DMS153 treated with DMSO at 0.1 percent for 48 hours (cell line): ENCODE data around the gene KLF9.

Experiments
- DNase-seq: peaks from one replicate; lab custom pipeline; 2025; ENCODE audit not compliant: unreplicated experiment; lab: John Stamatoyannopoulos, UW

The KLF9 gene

DNA sequence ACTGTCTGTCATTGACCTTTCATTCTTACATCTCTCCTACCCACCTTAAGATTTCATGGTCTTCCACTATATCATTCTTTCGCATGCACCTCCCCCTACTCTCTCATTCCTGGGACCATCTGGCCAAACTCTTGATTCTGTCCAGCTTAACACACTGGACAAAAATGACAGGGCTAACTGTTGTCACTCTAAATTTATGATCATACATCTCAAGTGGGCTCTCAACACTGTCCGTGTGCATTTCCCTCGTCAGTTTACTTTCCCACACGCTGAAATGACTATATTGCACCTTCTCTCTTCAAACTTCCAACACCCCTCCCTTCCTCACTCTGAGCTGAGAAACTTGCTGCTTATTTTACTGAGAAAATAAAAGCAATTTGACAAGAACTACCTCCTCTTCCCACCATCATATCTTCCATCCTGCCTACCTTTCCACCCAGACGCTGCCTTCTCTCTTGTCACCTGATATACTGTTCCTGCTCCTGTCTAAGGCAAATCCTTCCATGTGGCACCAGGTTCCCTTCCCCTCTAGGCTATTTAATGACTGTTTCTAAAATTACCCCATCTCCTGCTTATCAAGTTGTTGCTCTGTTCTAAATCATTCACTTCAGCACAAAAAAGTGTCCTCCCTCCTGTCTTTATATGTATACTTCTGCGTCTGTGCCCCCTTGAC lies 8.1 kb upstream of the KLF9 start:
- no peak for DNase-seq

DNA sequence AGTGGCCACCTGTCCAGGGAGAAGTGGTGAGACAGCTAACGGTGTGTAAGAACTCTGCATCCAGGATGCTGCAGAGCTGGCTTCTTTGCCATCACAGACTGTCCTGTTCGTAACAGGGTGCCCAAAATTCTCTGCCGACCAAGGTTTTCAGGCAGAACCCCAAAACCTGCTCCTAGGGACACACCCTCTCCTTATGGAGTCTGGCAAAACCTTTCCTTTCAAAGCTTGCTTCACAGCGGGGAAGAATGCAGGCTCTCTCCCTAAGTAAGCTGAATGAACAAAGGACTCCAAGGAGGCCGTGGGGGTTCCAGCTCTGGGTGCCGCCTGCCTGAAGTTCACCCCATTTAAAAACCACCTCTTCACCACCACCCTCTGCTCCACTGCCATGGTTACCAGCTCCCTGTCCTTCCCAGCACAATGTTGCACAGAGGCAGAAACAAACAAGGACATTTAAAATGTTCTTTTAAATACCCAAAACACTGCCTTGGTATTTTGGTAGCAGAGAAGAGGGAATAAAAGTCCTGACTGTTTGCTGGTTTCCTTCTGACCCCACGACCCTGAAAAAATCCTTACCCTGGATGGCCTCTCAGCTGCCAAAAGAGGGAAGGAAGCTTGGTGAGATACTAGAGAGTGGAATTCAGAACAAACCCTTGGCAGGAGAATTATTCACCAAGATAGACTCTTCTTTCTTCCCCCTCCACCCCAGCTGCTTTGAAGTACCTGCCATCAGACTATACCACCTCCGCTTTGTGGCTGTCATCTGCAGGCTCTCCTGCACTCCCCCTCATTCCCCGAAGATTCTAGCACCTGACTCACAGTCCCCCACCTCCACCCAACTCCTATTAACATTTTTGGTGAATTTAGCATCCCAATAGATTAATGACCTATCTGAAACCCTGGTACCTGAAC lies 7.1 kb upstream of the KLF9 start:
- no peak for DNase-seq

DNA sequence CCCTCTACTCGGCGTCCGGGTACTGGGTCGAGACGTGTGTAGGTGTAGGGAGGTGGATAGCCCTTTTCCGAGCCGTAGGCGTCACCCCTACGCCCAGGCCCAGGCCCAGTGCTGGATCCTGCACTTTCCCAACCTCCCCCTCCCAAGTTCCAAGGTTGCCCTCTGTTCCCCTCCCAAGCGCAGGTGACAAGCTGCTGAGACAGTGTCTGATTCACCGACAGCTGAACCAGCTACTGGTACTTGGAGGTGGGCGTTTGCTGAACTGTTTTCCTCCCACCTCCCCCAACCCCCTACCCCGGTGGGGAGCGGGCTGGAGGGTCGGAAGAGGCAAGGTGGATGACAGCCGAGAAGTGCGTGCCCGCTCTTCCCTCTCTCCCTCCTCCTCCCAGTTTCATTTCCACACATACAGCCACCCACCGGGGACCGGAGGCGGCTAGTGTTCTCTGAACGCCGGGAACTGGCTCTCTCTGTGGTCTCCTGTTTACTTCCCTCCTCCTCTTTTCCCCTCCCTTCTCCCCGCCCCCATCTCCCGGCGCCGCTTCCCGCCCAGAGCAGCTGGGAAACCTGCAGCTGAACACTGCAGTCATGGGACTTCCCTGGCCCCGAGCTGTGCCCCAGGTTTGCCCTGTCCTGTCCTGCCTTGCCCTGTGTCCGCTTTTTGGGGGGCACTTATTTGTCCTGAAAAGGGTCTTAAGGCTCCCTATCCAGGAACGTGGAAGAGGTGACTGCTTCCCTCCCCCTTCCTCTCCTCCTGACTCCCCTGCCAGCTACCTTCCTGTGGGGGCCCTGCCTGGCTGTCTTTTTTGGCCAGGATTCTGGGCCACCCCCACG lies 6.2 kb upstream of the KLF9 start:
- DNase-seq = peak; percentile 80

DNA sequence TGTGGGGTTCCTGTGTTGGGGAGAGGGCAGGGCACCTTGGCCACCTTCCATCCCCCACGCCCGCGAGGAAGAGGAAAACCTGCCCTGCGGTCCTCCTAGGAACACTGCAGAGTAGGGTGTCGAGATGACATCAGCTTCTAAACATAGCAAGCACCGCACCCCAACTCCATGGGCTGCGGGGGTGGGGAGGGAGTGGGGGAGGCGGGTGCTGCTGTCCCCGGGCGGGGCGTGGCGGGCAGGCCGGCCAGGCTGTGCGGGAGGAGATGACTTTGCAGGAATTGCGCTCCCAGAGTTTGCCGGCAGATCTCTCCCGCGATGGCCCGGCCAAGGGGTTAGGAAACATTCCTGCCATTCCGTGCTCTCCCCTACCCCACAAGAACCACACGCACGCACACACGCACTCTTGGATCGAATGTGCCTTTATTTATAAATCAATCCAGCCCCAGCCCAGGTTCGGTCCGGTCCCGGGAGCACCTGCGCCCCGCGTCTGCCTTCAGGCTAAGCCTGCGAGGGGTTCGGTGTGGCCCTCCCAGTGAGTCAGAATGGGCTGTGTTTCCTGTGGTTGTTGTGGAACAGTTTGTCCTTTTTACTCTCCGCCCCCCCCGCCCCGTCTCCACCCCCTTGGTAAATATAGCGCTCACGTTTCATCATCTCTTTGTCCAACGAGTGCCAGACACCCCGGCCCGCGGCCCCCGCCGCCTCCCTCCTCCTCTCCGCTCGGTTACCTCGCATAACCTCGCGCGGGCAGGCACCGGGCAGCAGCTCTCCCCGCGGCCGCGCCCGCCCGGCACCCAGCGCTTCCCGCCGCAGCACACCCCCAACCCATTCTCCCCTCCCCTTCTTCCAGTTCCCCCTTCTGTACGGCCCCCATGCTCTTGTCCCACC lies 5.3 kb upstream of the KLF9 start:
- peak; percentile 86 for DNase-seq

DNA sequence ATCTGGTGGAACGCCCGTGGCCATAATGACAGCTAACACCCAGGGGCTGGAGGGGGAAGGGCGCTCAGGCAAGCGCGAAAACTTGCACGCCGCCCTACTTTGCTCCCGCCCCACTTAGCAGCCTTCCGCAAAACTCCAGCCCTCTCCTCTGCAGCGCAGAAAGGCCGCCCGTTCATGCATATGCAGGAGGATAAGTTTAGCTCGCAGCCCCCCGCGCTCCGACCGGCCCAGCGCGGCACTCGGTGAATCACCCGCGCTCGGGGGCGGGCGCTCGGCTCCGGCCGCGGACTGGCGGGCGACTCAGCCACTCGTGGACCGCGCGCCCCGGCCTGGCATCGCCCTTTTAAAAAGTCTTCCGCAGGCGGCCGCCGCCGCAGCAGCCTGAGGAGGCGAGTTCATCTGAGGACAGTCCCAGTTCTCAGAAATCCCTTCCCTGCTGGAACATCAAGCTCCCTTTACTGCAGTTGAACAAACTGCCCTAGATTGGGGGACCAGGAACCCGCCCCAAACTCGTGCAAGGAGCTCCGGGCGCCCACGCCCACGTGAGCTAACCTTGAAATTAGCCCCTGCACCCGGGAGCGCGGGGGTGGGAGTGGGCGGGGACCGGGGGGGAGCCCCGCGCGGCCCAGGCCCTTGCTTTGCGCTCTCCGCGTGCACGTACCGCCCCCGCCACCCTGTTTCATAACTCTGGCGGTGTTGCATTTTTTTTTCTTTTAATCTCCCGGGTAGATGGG lies 4.5 kb upstream of the KLF9 start:
- peak; percentile 91 for DNase-seq

DNA sequence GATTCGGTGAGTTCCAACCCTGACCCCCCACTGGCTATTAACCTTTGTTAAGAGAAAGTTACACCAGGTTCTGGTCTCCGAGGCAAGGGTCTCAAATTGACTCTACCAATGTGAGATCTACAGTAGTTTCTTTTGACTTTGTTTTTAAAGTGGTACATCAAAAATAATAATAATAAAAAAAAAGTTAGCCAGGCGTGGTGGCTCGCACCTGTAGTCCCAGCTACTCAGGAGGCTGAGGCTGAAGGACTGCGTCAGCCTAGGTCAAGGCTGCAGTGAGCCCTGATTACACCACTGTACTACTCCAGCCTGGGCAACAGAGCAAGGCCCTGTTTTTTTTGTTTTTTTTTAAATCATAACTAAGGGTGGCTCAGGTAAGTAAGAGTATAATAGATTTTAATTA lies 1.0 kb upstream of the KLF9 start:
- no peak for DNase-seq

DNA sequence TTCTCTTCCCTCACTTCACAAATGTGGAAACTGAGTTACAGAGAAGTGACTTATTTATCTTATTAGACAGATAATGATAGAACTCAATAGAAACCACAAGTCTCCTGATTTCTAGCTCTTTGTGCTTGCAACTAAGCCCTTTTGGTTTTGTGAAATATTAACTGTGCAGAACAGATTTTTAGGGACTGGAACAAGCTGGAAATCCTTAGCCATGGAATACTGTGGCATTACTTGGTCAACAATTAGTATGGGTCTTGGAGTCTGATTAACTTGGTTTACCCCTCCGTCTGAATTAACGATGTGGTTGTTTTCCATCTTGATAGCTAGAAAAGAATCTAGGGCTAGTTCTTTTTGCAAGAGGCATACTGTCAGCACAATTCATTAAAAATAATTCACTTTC lies 584 bp upstream of the KLF9 start:
- no peak for DNase-seq

DNA sequence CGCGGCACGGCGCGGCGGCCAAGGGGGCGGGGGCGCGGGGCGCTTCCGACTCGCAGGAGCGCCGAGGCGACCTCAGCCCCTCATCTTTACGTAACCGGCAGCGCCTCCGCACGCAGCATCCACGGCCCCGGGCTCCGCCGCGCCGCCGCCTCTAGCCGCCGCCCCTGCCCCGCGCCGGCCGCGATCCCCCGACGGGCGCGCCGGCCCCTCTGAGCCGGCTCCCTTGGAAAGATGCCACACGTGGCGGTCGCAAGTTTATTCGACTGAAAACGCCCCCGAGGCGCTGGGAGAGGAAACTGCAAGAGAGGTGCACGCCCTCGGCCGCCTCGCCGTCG lies 1.0 kb downstream of the KLF9 start:
- DNase-seq = peak; percentile 28

DNA sequence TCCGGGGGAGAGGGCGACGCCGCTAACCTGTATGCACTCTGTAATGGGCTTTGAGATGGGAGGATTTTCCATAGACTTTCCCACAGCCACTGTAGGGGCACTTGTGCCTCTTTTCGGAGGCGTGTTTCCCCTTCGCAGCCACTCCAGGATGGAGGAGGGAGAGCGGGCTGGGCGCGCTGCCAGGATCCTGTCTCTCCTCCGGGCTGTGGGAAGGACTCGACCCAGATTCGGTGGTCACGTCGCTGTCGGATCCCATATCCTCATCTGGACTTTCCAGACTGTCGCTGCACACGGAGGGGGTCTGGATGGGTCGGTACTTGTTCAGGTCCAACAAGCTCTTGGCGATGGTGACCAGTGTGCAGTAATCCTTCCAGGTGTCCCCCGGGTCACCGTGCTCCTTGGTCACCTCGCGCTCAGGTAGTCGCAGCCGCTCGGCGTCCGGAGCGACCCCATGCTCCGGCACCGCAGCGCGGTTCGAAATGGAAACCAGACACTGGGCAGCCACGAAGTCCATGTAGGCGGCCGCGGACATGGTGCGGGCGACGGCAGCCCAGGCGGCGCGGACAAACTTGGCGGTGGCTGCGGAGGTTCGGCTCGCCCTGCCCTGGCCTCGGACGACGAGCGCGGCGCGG lies 1.5 kb downstream of the KLF9 start:
- peak; percentile 36 for DNase-seq

DNA sequence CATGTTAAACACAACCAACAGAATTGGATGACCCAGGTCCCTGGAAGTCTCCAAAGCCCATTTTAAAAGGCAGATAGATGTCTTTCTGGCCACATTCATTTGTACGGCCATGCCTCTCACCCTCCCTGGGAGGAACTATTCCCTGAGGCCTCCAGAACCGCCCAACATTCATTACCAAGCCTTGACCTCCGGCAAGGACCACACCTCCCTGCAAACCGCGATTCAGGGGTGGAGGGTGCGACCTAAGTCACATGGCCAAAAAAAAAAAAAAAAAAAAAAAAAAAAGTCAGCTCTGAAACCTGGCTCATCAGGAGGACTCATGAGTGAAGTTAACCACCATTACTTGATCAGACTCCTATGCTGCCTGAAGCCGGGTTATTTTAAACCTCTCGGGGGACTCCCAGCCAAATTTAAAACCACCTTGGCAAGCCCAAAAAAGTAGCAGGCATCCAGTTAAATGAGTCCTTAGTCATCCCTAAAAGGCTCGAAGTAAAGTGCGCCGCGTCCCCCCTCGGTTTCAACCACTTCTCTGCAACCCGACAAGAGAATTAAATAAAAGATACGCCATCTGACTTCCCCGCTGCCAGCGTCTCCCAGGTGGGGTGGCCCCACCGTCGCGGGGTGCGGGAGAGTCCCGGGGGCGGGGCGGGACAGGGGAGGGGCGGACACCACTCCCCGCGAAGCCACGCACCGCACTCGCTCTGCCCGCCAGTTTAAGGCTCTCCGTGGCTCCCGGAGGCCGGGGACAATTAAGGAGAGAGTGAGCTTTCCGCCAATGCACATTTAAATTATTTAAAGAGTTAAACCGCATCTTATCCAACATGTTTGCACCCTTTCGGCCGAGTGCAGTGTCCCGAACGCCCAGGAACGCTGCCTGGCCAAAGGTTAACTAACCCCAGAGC lies 2.3 kb downstream of the KLF9 start:
- DNase-seq = no peak

DNA sequence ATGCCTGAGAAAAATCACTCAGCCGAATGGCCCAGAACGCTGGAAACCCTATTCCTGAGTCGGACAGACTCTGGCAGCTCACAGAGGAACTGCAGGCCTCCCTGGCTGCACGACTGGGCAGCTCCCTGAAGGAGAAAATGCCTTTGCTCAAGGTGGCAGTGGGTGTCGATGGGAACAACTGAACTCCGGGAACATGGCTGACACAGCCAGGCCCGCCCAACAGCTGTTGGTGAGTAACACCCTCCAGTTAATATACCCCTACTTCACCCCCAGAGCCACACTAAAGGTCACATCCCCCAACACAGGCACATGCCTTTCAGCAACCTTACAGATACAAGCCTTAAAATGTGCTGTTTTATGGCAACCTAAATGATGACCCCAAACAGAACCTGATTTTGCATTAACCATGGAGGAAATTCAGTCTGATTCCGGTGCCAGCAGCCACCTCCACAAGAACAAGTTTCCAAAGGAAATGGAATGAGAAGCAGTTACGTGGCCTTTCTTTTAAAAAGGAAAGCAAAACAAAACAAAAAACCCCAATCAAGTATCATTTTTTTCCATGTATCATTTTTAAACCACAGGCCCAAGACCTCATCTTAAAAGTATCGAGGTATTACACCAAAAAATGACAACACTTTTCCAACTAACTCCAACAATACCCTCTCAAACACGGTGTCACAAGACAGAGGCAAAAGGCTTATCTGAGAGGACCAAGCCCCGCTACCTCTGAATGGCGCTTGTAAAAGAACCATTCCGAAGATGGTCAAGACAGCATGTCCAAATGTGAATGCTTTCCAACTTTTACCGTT lies 3.1 kb downstream of the KLF9 start:
- DNase-seq = no peak

DNA sequence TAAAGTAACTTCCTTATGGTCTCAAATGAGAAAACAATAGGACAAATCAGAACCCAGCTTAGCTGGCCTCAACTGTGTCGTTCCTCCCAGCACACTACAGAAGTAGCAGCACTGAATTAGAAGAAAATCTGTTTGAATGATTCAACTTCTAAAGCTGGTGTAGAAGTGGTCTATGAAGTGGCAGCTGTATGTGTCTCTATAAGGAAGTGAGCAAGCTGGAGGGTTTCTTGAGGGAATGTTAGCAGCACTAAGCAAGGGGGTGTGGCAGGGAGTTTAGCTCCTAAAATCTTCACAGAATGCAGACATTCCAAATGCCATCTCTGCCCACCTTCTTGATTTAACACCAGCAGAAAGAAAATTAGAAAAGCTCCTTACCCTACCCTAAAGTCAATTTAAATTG lies 4.1 kb downstream of the KLF9 start:
- DNase-seq = no peak

DNA sequence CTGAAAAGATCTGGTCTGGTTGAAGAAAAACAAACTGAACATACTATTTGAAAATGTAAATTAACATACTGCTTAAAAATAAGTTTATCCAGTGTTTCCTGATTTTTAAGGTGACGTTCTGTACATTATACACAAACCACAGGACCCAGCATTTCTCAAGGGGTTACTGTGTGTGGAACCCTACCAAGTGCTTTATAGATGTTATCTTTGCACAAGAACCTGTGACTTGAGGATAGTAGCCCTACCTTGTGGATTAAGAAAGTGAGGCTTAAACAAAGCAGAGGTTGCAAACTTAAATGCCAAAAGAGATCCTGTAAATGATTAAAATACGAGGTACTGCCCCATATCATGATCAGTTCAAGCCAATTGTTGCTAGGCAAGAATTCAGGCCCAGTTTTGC lies 4.7 kb downstream of the KLF9 start:
- no peak for DNase-seq

DNA sequence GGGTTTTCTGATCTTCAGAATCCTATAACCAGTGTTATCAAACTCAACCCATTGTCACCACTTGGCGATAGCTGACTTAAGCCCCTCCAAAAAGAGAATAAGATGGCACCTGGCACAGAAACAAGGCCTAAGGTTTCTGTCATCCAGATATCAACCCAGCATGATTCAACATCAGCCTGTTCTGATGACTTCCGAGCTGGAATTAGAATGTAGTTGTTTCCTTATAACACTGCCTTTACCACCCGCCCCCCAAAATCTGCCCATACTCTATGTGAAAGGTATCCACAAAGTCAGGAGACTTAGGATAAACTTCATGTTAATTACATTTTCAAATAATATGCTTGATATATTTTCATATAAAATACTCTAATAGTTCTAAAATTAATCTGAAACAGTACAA lies 5.2 kb downstream of the KLF9 start:
- DNase-seq = no peak

DNA sequence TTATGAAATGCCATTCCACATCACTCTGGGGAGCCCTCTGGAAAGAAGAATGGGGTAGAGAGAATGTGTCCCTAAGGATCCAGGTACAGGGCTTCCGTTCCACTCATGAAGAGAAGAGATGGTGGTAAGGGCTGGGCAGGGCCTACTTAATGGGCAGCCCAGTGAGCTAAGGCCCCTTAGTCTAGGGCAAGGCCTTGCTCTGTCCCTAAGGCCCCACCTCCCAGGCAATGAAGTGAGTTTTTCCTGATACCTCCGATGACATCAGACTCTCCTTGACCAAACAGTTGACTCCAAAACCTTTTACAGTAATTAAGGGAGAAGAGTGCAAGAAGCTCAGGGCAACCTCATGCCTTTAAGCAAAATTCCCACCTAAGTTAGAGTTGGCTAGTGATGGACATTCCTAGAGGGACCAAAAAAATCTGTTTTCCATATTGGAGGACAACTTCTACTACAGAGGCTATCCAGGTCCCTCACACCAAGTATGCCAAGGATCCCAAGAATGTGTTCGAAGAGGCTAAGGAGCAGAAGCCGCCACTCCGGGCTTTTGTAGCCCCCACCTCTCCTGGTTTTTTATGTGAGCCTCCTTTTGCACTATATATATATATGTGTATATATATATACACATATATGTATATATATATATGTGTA lies 5.9 kb downstream of the KLF9 start:
- no peak for DNase-seq

DNA sequence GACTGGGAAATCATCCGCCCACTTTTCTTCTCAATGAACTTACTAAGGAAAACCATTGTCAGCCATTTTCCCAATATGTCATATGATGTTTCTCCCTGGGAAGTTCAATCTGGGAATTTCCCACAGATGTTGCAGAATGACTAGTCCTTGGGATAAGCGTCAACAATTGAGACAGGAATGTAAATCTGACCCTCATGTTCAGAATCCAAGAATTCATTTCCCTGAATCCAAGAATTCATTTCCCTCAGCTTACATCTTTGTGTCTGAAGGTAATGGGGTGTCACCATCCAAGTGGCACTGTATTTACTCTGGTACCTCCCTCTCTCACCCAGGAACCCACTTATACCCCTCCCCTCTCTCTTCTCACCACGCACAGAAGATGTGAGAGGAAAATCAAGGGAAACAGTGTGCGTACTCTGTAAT lies 7.4 kb downstream of the KLF9 start:
- DNase-seq = no peak

DNA sequence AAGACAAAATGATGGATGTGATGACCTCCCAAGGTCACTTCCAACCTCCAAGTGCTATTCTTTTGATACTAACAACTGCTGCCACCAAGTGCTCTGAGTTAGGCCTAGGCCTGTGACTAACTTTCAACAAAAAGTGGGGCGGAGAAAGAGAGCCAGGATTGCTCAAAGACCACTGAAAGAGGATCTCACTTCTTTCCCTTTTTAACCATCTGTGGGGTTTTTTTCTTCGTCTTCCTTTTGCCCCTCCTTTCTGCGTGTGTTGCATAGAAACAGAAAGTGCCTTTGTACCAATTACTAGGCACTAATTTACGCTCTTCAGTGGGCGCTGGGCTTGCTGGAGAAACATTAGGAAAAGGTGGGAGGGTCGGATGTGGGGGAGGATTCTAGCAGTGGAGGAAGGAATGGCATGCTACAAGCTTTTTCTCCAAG lies 8.0 kb downstream of the KLF9 start:
- DNase-seq = no peak
